Activated CD4-positive, alpha-beta T cell treated with anti-CD3 and anti-CD28 coated beads, Interleukin-2, Interleukin-4, amounts not matched to agents 100 ng/mL and 50 ng/mL, durations not matched to agents 16 hours and 8 hours (primary cell): ENCODE results near the gene ZDHHC12.
A peak's percentile ranks its signal among the peaks of the same experiment; 100 is the strongest.
"Not testable (repeated sequence)": the region's sequence is repeated elsewhere in the genome, so short reads cannot be mapped to it uniquely, and the experiment has no call there.

Source experiments
- DNase-seq: peaks from one replicate; pipeline ENCODE4 v3.0.0-alpha.2; 2020; ENCODE audit warnings: low spot score

Gene ZDHHC12

GRCh38 chr9:128707446-128707845, 16.5 kb downstream of the ZDHHC12 start:
- DNase-seq: no peak

DNA sequence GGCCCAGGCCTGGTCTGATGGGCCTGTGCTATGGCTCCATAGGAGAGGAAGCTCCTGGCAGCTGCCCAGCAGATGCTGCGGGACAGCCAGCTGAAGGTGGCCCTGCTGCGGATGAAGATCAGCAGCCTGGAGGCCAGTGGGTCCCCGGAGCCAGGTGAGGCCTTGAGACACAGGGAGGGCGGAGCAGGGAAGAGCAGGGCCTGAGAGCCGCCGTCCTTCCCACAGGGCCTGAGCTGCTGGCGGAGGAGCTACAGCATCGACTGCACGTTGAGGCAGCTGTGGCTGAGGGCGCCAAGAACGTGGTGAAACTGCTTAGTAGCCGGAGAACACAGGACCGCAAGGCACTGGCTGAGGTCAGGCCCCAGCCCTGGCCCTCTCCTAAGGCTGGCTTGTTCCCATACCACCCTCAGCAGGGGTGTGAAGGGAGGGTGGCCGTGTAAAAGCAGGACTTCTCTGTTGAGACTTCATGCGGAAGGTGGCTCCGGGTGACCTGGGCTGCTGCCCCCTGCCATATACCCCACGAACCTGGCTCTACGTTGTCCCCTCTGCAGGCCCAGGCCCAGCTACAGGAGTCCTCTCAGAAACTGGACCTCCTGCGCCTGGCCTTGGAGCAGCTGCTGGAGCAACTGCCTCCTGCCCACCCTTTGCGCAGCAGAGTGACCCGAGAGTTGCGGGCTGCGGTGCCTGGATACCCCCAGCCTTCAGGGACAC, 17.1 kb downstream of the ZDHHC12 start:
- no peak for DNase-seq

- DNase-seq: no peak
These were observed 17.9 kb downstream of the ZDHHC12 start for GRCh38 chr9:128706045-128706444.

DNA sequence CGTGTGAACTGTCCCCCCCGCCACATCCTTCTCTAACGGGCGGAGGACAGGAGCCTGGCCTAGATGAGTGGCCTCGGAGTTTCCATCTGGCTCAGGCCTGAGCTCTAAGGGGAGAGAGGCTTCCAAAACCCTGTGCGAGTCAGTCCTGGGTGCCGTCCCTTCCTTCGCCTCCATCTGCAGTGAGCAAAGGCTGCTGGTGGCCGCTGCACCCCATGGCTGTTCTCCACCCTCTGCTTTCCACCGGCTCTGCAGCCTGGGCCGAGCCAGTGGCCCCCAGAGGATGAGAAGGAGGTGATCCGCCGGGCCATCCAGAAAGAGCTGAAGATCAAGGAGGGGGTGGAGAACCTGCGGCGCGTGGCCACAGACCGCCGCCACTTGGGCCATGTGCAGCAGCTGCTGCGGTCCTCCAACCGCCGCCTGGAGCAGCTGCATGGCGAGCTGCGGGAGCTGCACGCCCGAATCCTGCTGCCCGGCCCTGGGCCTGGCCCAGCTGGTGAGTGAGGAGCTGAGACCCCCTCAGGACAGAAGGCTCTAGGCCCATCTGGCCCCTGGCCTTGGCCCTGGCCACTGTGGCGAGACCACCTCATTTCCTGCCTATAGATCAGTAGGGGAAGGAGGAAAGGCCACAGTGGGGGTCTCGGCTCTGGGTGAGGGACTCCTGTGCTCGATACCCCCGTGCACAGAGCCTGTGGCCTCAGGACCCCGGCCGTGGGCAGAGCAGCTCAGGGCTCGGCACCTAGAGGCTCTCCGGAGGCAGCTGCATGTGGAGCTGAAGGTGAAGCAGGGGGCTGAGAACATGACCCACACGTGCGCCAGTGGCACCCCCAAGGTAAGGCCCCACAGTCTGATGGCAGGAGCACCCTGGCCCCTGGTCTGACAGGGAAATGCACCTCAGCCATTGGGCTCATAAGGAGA, 18.6 kb downstream of the ZDHHC12 start:
- DNase-seq: no peak

DNA sequence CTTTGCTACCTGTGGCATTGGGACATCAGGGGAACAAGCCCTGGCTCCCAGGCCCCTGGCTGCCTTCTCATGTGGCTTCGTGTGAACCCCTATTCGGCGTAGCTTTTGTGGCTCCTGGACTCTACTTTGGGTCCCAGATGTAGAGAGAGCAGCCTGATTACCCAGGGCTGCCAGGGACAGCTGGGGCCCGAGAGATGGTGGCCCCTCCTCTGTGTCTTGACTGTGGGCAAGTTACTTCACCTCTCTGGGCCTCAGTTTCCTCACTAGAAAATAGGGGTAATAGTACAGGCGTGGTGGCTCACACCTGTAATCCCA, 19.6 kb downstream of the ZDHHC12 start:
- DNase-seq: no peak

- no peak for DNase-seq
These were observed 20.1 kb downstream of the ZDHHC12 start for GRCh38 chr9:128703616-128704355.

DNA sequence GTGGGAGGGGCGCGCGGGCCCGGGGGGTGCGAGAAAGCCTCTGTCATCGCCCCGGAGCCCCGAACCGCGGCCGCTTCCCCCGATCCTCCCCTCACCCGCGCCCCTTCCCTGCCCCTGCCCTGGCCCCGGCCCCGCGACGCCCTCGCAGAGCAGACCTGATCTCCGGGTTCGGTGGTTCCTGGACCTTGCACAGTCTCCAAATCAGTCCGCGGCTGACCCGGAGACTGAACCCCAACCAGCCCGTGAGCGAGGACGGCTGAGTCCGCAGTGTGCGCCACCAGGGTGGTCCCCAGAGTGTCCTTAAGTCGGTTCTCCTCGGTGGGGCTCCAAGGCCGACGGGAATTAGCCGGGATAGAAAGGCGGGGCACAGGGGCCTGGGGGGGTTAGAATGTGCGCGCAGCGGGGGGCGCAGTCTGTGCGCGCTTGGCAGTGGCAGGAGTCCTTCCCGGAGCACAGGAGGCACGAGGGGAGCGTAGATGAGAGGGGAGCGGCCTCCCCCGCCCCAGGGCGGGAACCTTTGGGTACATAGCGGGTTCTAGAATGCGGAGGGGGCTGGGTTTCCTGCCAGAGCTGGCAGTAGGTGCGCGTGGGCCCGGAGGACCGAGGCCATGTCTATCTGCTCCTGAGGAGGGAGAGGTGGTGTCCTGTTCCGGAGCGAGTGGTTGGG, 20.8 kb downstream of the ZDHHC12 start:
- DNase-seq: peak; percentile 28

GRCh38 chr9:128702445-128702948, 21.4 kb downstream of the ZDHHC12 start, which contains the start of gene PKN3:
Gene PKN3 (plus strand): TSS chr9:128702503. CDS start chr9:128702916, 413 bp downstream.
- DNase-seq: peak; percentile 88

DNA sequence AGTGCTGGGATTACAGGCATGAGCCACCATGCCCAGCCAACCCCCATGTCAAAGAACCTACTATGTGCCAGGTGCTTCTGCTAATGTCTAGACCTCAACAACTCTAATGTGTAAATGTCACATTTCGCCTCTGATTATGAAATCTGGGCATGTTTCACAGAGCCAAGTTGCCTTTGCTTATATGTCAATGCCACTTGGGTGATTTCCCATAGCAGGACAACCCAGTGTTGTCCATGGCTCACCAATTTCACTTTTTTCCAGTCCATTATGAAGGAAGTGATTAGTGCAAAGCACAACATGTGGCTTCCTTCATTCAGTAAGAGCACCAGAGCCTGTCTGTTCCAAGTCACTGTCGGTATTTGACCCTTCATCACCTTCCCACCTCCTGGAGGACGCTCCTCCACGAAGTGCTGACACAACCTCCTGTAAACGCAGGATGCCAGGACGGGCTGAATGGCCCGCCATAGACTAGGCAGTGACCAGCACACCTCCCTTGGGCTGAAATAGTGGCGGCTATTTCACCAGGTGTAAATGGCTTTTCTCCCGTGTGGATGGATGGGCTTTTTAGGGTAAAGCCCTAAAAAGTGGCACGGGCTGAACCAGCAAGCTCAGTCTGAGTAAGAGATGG, 22.6 kb downstream of the ZDHHC12 start:
- DNase-seq: no peak

- not testable (repeated sequence) for DNase-seq
These were observed 24.7 kb downstream of the ZDHHC12 start for GRCh38 chr9:128699096-128699795.

GRCh38 chr9:128696923-128697707, 26.8 kb downstream of the ZDHHC12 start:
- no peak for DNase-seq

GRCh38 chr9:128694344-128694743, 29.6 kb downstream of the ZDHHC12 start:
- no peak for DNase-seq

- not testable (repeated sequence) for DNase-seq
These were observed 30.2 kb downstream of the ZDHHC12 start for GRCh38 chr9:128693738-128694137.

GRCh38 chr9:128690684-128691034, 33.3 kb downstream of the ZDHHC12 start:
- no peak for DNase-seq

DNA sequence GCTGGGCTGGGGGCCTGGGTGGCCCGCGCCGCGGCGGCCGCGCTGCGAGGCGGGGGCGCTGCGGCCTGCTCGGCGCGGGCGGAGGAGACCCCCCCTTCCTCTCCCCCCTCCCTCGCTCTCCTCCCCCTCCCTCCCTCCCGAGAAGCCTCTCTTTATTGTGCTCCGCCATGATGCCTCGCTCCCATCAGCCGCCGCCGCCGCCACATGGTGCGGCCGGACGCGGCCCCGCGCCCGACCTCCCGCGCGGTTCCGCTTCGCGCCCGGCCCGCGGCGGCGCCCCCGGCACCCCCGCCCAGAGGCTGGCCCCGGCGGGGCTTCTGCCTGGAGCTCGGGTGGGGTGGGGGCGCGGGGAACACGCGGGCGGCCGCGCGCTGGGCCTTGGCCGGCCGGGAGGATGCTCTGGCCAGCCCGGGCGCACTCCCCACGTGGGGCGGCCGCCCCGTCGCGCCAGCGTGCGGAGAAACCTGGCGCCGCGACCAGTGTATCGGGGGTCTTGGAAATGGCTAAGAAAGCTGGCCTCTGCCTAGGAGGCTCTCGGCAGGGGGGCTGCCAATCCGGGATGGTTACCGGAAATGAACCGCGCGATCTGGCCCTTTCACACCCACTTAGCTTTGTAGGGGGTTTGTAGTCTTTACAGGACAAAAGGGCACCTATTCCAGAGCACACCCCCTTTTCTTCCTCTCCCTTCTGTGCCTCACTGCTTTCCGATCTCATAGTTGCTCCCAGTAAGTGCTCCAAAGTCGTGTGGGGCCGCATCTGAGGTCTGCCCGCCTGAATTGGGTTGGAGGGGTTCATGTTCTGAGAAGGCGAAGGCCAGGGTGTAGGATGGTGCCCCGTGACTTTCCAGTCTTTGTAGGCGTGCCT, 33.9 kb downstream of the ZDHHC12 start:
- DNase-seq: peak; percentile 43

- no peak for DNase-seq
These were observed 34.6 kb downstream of the ZDHHC12 start for GRCh38 chr9:128689293-128689774.

DNA sequence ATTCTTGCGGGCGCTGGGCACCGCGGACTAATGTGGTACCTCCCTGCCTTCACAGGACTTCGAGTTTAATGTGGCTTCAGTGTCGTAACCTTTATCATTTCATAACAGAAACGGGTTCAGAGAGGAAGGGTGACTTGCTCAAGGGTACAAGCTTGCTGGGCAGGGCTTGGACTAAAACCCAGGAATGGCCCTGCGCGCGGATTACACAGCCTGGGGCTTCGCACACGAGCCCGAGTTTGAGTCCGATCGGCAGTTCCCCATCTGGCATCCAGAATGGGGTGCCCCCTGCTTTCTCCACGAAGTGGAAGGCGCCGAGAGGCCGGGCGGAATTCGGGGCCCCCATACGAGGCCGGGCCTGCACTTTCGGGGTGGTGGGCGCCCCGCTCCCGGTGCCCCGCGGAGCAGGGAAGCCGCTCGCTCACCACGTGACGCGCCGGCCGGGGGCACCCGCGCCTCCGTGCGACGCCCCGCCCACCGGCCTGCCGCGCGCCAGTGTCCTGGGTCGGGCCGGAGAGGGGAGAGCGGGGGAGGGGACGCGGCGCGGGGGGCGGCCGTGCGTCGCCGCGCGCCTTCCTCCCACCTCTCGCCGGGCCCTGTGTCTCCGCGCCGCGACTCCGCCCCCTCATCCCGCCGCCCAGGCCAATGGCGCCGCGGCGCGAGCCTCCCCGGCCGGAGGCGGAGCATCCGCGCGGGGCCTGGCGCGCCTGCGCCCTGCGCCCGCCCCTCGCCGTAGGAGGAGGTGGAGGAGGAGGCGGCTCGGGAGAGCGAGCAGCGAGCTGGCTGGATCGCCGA, 35.2 kb downstream of the ZDHHC12 start, which contains the start of gene SET:
Gene SET, plus strand, starts transcription at position 722 of the 792 bp plus-strand sequence. CDS start 361 bp downstream, outside the sequence.
- DNase-seq: peak; percentile 95

DNA sequence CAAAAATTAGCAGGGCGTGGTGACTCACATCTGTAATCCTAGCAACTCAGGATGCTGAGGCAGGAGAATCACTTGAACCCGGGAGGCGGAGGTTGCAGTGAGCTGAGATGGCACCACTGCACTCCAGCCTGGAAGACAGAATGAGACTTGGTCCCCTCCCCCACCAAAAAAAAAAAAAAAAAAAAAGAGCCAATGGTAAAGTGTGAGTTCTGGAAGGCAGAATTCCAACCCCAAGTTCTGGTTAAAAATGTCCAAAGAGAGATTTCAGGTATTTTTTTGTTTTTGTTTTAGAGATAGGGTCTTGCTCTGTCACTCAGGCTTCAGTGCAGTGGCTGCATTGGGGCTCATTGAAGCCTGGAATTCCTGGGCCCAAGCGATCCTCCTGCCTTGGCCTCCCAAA, 36.5 kb downstream of the ZDHHC12 start:
- DNase-seq: no peak
